Measurements from ENCODE around the gene TMEM138. TPM values are rescaled to one million over a fixed set of nuclear protein-coding genes. Genes with fewer than 3 reads are reported as not detected.

Gene TMEM138
- total RNA-seq, 1 experiment from 2014 or later, result 43.6 TPM

DNA sequence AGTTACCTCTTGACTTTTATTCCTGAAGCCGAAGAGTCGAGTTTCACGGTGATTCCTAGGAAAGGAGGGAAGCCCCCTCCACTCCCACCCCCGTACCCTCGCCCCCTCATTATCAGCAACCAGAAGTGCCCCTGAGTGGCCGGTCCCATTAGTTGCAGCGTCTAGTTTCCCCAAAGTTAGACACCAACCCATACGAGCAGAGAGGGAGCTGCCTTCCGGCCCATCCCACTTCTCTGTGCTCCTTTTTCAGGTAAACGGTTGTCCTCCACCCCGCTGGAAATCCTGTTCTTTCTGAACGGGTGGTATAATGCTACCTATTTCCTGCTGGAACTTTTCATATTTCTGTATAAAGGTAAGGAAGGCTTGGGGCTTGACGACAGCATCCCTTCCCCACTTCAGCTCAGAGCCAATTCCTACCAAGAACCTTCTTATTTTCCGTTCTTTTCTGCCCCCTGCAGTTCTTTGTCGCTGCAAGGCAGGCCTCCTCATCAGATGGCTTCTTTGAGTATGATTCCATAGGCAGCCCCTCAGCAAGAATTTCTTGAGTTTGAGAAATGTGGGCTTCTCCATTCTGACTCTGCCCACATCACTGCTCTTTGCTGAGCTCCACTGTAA is 30.9 kb downstream of the TMEM138 start:
- Mint-ChIP-seq H3K27me3 (ENCODE audit: low read depth) (peaks cover 9% of the 10 kb centered on the region), H3K9me3 (peaks cover 3 to 4% of the 10 kb centered on the region in 2 experiments; a peak in 1 of 5 replicates), H3K27ac (peak overlapping the region; percentile 63 to 97 (median 96); a peak in 6 of 7 replicates), H3K36me3 (ENCODE audit: insufficient read depth in 1 of 3, low read depth in 3 of 3) (peaks cover 27 to 36% (median 32%) of the 10 kb centered on the region in 3 experiments), H3K4me3 (peak overlapping the region; percentile 89 to 94), H3K4me1 (peaks cover 4 to 15% of the 10 kb centered on the region in 2 experiments; a peak in 3 of 4 replicates)
- Histone ChIP-seq H2BK20ac (ENCODE audit: low read depth, low read length, poor library complexity, severe bottlenecking) (no peak overlapping the region), H2AK5ac (ENCODE audit: insufficient read length, low read length) (no peak overlapping the region), H4K20me1 (ENCODE audit: control insufficient read depth, insufficient read depth, insufficient read length) (no peaks in the 10 kb centered on the region), H4K5ac (ENCODE audit: insufficient read length, low read depth, low read length) (no peak overlapping the region), H4K8ac (replicated peaks; ENCODE audit: insufficient read length, low read depth, low read length) (no peak overlapping the region), H2BK15ac (ENCODE audit: low read depth, low read length) (no peak overlapping the region), H3K9ac (ENCODE audit: extremely low read depth, insufficient read length, low read length) (peak overlapping the region; percentile 43), H3K27me3 (ENCODE audit: insufficient read depth, low read length) (no peaks in the 10 kb centered on the region), H3K23me2 (ENCODE audit: insufficient read length, low read depth, low read length, poor library complexity, severe bottlenecking) (peaks cover 12% of the 10 kb centered on the region), H3T11ph (ENCODE audit: low read length) (no peak overlapping the region), H3K79me1 (ENCODE audit: insufficient read depth, low read depth, low read length, poor library complexity, severe bottlenecking) (no peaks in the 10 kb centered on the region), H4K91ac (ENCODE audit: insufficient read length, low read depth, low read length) (no peak overlapping the region), H2AFZ (ENCODE audit: low read length) (no peak overlapping the region), H3K23ac (ENCODE audit: insufficient read length, low read depth, low read length) (no peak overlapping the region), H3K4me1 (ENCODE audit: insufficient read depth, low read length) (no peaks in the 10 kb centered on the region; the same call in 1 of the 2 replicates), H3K9me3 (ENCODE audit: control insufficient read depth, low read depth, low read length) (no peaks in the 10 kb centered on the region), H2BK12ac (ENCODE audit: insufficient read length, low read depth, low read length) (no peak overlapping the region), H3K18ac (ENCODE audit: insufficient read length, low read depth, low read length) (no peak overlapping the region), H3K4me2 (ENCODE audit: insufficient read depth, insufficient read length, low read length) (peak overlapping the region; percentile 58), H3K14ac (ENCODE audit: insufficient read depth, low read length) (0 out of 2 replicates have a peak overlapping the region, but pooled peaks have one; percentile 34), H3K56ac (ENCODE audit: insufficient read length, low read depth, low read length) (no peak overlapping the region), H3K4ac (ENCODE audit: low read depth, low read length) (no peak overlapping the region), H2BK5ac (ENCODE audit: insufficient read length, low read length) (no peak overlapping the region), H3K79me2 (ENCODE audit: insufficient read depth, low read length) (no peaks in the 10 kb centered on the region), H2BK120ac (ENCODE audit: low read depth, low read length, poor library complexity, severe bottlenecking) (no peak overlapping the region), H3K27ac (ENCODE audit: insufficient read length, low read depth, low read length) (no peak overlapping the region)
- no peak for DNase-seq
- TF ChIP-seq, protein P1, sequence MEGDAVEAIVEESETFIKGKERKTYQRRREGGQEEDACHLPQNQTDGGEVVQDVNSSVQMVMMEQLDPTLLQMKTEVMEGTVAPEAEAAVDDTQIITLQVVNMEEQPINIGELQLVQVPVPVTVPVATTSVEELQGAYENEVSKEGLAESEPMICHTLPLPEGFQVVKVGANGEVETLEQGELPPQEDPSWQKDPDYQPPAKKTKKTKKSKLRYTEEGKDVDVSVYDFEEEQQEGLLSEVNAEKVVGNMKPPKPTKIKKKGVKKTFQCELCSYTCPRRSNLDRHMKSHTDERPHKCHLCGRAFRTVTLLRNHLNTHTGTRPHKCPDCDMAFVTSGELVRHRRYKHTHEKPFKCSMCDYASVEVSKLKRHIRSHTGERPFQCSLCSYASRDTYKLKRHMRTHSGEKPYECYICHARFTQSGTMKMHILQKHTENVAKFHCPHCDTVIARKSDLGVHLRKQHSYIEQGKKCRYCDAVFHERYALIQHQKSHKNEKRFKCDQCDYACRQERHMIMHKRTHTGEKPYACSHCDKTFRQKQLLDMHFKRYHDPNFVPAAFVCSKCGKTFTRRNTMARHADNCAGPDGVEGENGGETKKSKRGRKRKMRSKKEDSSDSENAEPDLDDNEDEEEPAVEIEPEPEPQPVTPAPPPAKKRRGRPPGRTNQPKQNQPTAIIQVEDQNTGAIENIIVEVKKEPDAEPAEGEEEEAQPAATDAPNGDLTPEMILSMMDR (conservative IDR thresholded peaks at IDR 0.05), result 0 out of 3 replicates have a peak, but pooled peaks have one; percentile 11
- WGBS (ENCODE audit: extremely low coverage, insufficient read length, low lambda C conversion rate), result no CpG with 5 or more reads among the region's 15 CpGs
